HG03460 (cell line): ENCODE measurements around the gene REEP6.
"Not testable (repeated sequence)": the region's sequence is repeated elsewhere in the genome, so short reads cannot be mapped to it uniquely, and the experiment has no call there.

Experiments
- ATAC-seq: cut with Tn5 transposase; IDR thresholded peaks from one replicate; pipeline ENCODE4 v1.9.1; 2021; ENCODE audit not compliant: unreplicated experiment

The REEP6 gene

GRCh38 chr19:1471515-1472160 is 19.3 kb upstream of the REEP6 start:
- ATAC-seq: no peak

DNA sequence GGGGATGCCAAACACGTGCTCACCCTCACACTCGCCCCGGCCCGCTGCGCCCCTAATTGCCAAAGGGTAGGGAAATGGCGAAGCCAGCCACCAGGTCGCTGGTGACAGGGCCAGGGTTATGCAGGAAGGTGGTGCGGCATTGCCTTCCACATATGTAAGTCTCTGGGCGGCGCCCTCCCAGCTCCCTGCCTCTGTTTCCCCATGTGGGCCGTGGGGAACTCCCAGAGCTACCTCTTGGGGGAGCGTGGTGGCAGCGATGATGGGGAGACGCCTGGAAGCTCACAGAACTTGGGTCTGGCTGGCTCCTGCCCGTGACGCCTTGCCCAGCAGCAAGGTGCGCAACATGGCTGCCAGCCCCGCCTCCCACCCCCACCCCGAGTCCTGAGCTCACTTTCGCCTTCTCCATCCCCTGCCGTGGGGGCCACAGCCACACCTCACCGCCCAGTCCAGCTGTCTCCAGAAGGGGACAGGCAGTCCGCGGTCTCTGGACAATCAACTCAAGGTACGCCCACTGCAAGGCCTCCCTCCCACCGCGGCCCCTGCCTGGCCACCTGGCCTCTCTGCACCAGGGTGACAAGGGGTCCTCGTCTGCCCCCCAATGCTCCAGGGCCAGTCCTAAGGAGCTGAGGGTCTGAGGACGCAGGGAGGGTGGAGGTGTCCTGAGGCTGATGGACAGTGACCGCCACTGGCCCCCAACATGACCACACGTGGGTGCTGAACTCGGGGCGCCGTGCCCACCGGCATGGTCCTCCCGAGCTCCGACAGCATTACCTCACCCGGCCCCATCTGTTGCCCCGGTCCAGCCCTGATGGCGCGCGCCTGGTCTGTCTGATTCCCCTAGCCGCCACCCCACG is 18.5 kb upstream of the REEP6 start:
- no peak for ATAC-seq

GRCh38 chr19:1473085-1473851 is 17.7 kb upstream of the REEP6 start:
- no peak for ATAC-seq

- ATAC-seq: no peak
Measured at GRCh38 chr19:1474011-1474764, 16.8 kb upstream of the REEP6 start.

GRCh38 chr19:1474765-1475351 is 16.1 kb upstream of the REEP6 start:
- ATAC-seq: no peak

GRCh38 chr19:1475751-1476437 is 15.1 kb upstream of the REEP6 start:
- ATAC-seq: no peak

DNA sequence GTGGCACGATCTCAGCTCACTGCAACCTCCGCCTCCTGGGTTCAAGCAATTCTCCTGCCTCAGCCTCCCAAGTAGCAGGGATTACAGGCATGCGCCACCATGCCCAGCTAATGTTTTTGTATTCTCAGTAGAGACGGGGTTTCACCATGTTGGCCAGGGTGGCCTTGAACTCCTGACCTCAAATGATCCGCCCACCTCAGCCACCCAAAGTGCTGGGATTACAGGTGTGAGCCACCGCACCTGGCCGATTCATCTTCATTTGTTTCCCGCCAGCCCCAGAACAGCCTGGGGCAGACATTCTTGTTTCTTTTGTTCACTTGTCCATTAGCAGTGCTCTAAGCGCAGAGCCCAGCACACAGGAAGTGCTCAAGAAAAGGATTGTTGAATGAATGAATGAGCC is 13.9 kb upstream of the REEP6 start:
- not testable (repeated sequence) for ATAC-seq

DNA sequence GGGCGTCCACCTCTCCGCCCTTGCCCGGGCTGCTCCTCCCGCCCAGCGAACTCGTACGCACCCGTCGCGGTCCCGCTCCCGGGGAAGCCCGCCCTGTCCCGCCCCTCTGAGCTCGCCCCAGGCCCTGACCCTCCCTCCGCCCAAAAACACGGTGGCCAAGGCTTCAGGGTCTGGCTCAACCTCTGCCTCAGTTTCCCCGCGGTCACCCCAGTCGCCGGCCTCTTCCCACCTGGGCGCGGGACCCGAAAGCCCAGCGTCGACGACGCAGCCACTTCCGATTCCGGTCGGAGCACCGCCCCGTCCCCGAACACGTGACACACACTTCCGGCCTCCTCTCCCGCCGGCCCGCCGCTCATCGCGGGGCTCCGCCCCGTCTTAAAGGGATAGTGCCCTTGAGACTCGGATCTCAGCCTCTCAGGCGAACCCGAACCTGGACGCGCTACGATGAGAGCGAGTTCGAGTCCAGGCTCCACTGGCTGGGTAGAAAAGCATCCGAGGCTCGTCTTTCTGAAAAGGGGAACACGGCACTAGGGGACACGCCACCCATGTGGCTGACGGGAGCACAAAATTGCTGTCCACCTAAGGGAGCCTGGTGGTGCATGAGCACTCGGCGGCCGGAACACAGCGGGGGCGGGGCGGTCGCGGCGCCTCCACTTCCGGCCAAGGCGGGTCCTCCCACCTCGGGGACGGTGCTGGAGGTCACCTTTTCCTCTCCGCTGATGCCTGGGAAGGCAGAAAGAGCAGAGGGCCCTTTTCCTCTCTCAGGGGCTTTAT is 11.9 kb upstream of the REEP6 start, which contains the start of gene C19orf25:
TSS of gene C19orf25 (minus strand) at position 282 of the 774 bp plus-strand sequence. CDS start 312 bp downstream, outside the sequence.
- ATAC-seq: peak; percentile 83

GRCh38 chr19:1481224-1481892 is 9.6 kb upstream of the REEP6 start:
- ATAC-seq: no peak

GRCh38 chr19:1481893-1482360 is 9.1 kb upstream of the REEP6 start:
- no peak for ATAC-seq

DNA sequence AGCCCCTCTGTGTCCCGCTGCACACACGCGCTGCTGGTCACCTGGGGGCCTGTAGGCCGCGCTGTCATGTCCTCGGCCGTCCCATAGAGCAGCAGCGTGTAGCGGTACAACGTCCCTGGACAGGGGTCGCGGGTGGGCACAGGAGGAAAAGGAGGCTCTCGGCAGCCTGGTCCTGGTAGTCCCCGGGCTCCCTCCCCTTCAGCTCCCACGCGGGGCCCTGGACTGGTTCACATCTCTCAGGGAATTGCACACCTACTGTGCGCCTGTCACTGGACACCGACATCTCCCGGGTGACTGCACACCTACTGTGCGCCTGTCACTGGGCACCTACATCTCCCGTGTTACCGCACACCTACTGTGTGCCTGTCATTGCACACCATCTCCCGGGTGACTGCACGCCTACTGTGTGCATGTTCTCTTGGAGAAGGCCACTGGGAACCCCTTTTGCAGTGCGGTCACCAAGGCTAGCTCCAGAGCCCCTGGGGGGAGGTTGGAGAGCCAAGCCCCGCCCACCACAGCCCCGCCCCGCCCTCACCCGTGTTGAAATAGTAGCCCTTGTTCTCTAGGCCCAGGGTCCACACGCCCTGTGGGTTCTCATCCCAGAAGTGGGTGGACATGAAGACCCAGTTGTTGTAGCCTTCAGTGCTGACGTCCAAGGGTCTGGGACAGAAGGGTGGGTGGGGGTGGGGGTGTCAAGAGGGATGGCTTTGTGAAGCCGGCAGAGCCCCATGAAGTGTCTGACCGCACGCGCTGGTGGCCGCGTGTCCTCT is 8.4 kb upstream of the REEP6 start:
- ATAC-seq: no peak

DNA sequence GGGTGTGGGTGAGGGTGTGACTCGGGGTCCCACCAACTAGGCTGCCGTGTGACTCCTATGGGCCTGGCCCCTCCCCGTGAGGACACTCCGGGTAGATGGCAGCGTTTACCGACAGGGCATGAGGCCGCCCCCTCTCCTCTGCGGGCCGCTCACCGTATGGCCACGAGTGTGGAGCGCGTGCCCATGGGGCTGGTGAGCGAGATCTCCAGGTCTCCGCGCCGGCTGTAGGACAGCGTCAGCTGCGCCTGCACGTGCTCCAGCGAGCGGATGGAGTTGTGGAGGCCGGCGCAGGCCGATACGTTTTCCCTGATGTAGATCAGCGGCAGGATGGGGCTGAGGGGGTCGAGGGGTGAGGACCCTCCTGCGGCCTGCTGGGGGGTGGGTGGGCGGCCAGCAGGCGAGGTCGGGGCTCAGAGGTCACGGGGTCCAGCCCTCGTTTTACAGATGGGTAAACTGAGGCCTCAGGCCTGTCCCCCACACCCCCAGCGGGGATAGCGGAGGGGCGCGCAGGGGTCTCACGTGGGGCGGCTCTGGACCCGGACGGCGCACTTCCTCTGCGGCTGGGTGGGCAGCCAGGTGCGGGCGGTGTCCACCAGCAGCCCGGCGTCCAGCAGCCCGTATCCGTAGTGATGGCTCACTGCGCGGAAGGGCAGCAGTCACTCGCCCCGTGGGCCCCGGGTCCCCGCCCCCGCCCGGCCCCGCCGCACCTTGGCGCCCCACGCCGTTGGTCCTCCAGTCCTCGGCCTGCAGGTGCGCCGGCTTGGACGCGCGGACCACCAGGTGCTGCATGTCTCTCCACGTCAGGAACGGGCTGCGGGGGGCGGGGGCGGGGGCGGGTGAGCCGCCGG is 7.6 kb upstream of the REEP6 start:
- no peak for ATAC-seq

GRCh38 chr19:1483979-1484428 is 7.0 kb upstream of the REEP6 start:
- ATAC-seq: no peak

DNA sequence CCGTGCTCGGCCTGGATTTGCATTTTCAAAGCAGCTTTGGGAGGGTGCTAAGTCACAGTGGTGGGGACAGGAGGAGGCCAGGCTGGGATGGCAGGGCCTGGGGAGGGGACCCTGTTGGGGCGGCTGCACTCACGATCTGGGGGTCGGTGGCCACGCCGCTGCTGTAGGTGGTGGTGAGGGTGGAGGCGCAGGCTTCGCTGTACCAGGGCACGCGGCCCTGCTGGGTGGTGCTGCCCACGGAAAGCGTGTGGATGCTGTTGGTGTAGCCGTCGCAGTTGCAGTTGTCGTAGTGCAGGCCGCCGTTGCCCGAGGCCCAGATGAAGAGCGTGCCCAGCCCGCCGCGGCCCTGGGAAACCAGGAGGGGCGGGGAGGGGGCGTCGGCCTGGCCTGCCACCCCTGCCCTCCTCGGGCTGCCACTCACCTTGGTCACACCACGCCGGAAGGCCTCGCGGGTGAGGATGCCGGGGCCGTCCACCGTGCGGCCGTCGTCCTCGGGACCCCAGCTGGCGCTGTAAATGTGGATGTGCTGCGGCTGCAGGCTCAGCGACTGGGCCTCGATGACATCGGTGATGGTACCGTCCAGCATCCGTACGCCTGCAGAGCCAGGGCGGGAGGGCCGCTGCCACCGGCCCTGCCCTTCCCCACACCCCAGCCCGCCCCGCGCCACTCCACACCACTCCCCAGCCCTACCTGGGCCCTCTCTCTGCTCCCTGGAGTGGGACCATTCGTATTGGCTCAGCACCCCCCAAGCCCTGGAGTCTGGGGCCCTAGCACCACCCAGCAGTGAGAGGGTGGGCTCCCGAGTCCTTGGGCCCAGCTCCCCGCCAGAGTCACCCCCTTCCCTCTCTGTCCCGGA is 4.0 kb upstream of the REEP6 start:
- ATAC-seq: no peak

- no peak for ATAC-seq
Measured at GRCh38 chr19:1487576-1488281, 3.3 kb upstream of the REEP6 start.
